Ramos (cell line): ENCODE data around the gene RRN3.
"Not testable (repeated sequence)": the region's sequence is repeated elsewhere in the genome, so short reads cannot be mapped to it uniquely, and the experiment has no call there.

Experiments
- in situ Hi-C: fragments of 300-500 bp; cut with MboI; formaldehyde crosslinking; loops from one replicate; pipeline ENCODE4 v1.14.3; 2022; ENCODE audit warnings: low sequenced_read_pairs; ENCODE audit not compliant: unreplicated experiment

RRN3 gene

GRCh38 chr16:15093955-15094827 is at the start of gene RRN3:
TSS of gene RRN3 (minus strand) at chr16:15094272. CDS start at chr16:15094233, 39 bp downstream.
- in situ Hi-C loops, result not testable (repeated sequence)

GRCh38 chr16:15143601-15144091 is 49.6 kb upstream of the RRN3 start:
- in situ Hi-C loops, result not testable (repeated sequence)

- in situ Hi-C loops, result not testable (repeated sequence)
Measured at GRCh38 chr16:15142891-15143600, 49.0 kb upstream of the RRN3 start.

- in situ Hi-C loops, result not testable (repeated sequence)
Measured at GRCh38 chr16:15142107-15142890, 48.2 kb upstream of the RRN3 start.

- in situ Hi-C loops, result no loop called here
Measured at GRCh38 chr16:15141586-15141985, 47.5 kb upstream of the RRN3 start.

GRCh38 chr16:15140444-15141365 is 46.6 kb upstream of the RRN3 start:
- in situ Hi-C loops, result not testable (repeated sequence)

GRCh38 chr16:15137514-15137913 is 43.4 kb upstream of the RRN3 start:
- in situ Hi-C loops, result not testable (repeated sequence)

- in situ Hi-C loops, result not testable (repeated sequence)
Measured at GRCh38 chr16:15135483-15136360, 41.6 kb upstream of the RRN3 start.

GRCh38 chr16:15134752-15135482 is 40.8 kb upstream of the RRN3 start:
- in situ Hi-C loops, result not testable (repeated sequence)

- in situ Hi-C loops, result not testable (repeated sequence)
Measured at GRCh38 chr16:15133554-15133953, 39.5 kb upstream of the RRN3 start.

- in situ Hi-C loops, result not testable (repeated sequence)
Measured at GRCh38 chr16:15132719-15133428, 38.8 kb upstream of the RRN3 start.

- in situ Hi-C loops, result not testable (repeated sequence)
Measured at GRCh38 chr16:15130943-15131700, 37.0 kb upstream of the RRN3 start.

- in situ Hi-C loops, result not testable (repeated sequence)
Measured at GRCh38 chr16:15130256-15130932, 36.3 kb upstream of the RRN3 start.

- in situ Hi-C loops, result not testable (repeated sequence)
Measured at GRCh38 chr16:15127641-15128425, 33.8 kb upstream of the RRN3 start.

GRCh38 chr16:15100372-15100987 is 6.4 kb upstream of the RRN3 start:
- in situ Hi-C loops, result not testable (repeated sequence)
